HL-60/S4 (cell line): ENCODE results near the gene NOL12.
"Not testable (repeated sequence)": the region's sequence is repeated elsewhere in the genome, so short reads cannot be mapped to it uniquely, and the experiment has no call there.

ENCODE experiments used
- in situ Hi-C: fragments of 300-500 bp; cut with MboI; formaldehyde crosslinking; loops from 2 replicates; pipeline ENCODE4 v1.14.3; 2022; ENCODE audit warnings: low sequenced_read_pairs

Gene NOL12

DNA sequence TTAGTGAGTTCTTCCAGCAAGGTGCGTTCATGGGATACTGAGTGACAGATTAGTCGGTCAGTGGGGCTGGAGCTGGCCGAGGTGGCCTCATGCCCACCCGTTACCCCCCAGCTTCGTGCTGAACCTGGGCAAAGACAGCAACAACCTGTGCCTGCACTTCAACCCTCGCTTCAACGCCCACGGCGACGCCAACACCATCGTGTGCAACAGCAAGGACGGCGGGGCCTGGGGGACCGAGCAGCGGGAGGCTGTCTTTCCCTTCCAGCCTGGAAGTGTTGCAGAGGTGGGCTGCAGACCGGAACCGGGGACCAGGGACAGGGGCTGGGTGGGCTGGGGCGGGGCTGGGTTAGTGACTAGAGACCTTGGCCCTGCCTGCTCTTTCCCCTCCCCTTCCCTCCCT is 7.8 kb upstream of the NOL12 start:
- in situ Hi-C loops, result no loop called here

DNA sequence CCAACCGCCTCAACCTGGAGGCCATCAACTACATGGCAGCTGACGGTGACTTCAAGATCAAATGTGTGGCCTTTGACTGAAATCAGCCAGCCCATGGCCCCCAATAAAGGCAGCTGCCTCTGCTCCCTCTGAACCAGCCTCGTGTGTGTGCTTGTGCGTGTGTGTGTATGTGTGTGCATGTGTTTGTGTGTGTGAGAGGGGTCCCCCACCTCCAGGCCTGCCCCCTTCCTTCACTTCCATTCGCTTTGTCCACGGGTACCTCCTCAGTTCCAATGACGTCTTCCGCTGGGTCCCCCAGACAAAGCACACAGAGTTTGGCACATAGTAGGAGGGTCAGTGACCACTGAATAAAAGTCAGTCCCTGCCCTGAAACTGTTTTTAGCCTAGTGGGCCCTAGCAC is 6.5 kb upstream of the NOL12 start:
- in situ Hi-C loops, result no loop called here

DNA sequence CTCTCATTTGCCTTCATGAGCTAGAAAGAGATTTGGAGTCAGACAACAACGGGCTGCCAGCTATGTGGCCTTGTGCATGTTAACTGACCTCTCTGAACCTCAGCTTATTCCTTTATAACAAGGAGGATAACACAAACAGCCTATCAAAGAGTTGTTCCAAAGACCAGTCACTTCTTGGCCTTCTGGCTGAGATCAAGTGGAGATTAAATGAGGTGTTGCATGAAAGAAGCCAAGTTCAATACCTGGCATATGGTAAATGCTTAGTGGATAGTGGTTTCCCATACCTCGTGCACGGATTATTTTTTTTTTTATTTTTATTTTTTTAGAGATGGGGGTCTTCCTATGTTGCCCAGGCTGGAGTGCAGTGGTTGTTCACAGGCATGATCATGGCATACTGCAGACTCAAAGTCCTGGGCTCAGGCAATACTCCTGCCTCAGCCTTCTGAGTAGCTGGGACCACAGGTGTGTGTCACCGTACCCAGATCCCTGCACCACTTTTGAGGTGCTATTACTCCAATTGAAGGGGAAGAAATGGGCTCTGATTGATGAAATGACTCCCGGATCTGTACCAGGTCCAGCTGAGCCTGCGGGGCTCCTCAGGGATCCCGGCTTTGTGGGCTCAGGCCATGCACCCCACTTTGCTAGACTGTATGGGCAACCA is 5.8 kb upstream of the NOL12 start:
- in situ Hi-C loops, result no loop called here

DNA sequence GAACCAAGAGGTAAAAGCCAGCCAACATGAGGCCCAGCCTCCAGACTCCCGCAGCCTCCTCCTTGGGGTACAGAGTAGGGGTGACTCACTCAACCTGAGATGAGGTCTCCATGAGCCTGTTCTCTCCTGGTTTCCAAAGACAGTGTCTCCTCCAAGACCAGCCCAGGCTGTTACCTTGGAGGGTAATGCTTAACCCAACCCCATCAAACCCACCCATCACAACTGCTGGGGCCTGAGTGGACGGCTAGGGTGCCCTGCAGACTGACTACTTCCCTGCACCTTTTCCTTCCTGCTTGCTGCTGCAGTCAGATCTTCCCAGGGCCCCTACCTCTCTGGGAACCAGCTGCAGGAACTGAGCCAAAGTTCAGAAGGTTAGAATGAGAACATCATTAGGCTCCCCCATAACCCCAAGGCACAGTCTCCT is 5.1 kb upstream of the NOL12 start:
- in situ Hi-C loops, result no loop called here

DNA sequence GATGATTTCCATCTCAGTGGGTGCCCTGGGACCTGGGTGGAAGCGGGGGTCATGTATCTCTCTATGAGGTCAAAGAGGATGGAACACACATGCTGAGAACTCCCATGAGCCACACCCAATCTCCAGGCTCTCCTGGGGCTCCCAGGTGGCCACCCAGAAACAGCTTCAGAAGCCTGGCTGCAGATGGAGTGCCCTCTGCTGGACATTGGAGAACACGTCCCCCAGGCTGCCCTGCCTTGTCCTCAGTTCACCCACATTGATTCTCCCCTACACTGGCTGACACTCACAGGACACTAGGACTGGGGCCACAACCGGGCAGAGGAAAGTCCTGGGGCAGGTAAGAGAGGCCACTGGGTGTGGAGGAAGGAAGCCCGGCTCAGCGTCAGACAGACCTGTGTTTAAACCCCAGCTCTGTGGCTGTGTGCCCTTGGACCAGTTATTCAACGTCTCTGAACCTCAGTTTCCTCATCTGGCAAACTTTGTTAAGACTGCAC is 4.5 kb upstream of the NOL12 start:
- in situ Hi-C loops, result no loop called here

DNA sequence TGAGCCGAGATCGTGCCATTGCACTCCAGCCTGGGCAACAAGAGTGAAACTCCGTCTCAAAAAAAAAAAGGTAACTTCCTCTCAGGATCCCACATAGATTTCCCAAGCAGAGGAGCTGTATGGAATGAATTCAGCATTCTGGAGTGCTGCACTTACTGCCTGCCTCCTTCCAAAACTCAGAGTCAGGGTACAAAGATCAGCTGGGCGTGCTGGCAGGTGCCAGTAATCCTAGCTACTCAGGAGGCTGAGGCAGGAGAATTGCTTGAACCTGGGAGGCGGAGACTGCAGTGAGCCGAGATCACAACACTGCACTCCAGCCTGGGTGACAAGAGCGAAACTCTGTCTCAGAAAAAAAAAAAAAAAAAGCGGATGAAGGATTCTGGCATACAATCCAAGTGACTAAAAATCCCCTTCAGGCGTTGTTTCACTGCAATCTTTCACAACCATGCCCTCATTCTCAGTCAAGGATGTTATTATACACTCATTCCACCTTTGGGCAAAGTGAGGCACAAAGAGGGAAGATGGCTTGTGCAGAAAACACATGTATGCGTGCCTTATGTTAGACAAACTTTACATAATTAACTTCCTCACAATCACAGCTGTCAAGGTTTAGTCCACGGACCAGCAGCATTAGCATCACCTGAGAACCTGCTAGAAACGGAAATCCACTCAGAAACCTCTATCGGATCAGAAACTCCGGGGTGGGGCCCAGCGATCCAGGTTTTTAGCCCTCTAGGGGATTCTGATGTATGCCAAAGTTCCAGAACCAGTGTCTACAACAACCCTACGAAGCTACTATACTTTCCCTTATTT is 1.1 kb upstream of the NOL12 start:
- in situ Hi-C loops, result no loop called here

DNA sequence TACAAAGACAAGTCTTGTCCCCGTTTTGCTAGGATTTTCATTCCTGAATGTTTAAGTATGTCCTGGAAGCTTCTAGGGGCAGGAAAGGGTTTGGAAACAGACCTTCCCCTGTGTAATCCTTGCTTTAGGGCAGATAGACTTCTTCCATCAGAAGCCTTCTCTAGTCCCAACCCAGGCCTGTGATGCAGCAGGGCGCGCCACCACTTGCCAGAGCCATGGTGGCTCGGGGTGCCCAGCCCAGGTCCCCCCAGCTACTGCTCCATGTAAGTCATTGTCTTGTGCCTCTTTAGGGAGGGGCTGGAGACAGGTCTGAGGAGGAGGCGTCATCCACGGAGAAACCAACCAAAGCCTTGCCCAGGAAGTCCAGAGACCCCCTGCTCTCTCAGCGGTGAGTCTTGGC is 4.3 kb downstream of the NOL12 start:
- in situ Hi-C loops, result no loop called here

DNA sequence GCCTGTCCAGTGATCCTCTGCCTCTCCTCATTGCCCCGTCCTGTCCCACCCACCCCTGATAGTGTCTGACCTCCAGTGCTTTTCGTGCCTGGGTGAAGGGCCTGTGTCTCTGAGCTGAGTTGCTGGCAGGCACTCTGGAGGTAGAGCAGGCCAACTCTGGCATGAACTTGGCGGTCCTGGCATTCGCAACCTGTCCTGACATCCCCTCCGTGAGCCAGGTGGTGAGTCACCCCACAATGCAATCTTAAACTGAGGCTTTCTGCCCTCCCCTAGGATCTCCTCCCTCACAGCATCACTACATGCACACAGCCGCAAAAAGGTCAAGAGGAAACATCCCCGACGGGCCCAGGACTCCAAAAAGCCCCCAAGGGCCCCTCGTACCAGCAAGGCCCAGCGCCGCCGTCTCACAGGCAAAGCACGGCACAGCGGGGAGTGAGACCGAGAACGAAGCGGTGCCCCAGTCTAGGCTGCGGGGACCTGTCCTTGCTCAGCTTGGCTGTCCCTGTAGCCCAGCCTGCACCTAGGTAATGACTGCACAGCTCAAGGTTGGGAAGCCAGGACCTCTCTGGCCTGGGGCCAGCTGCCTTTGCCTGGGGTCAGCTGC is 4.9 kb downstream of the NOL12 start:
- in situ Hi-C loops, result no loop called here

DNA sequence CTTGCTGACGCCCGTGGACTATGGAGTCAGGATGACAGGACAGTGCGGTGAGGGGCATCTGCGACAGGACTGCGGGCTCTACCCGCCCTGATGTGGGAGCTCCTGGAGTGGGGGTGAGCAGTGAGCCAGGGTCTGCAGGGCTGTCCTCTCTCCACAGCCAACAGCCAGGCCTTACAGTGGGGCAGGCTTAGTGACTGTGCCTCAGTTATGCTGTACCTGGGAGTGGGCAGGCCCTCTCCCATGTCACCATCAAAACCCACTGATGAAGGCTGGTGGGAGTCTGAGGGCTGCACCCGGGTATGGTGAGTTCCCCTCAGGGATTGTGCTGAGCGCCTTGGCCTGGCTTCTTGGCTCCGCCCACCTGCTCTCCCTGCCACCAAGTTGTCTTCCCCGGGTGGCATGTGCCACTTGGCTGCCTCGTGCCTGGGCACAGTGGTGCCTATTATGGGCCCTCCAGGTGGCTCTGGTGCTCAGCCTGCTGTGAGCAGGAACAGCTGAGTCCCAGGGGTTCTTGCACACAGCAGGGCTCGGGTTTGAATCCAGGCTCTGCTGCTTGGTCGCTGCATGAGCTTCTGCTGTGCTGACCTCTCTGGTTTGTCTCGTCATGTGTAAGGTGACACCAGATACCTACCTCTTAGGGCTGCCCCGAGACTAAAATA is 6.6 kb downstream of the NOL12 start:
- in situ Hi-C loops, result no loop called here

DNA sequence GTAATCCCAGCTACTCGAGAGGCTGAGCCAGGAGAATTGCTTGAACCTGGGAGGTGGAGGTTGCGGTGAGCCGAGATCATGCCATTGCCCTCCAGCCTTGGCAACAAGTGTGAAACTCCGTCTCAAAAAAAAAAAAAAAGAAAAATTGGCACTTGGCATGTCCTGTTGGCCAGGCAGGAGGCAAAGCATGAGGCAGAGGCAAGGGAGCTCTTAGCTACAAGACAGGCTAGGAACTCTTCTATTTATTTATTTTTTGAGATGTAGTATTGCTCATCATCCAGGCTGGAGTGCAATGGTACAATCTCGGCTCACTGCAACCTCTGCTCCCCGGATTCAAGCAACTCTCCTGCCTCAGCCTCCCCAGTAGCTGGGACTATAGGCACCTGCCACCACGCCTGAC is 8.0 kb downstream of the NOL12 start:
- in situ Hi-C loops, result not testable (repeated sequence)

DNA sequence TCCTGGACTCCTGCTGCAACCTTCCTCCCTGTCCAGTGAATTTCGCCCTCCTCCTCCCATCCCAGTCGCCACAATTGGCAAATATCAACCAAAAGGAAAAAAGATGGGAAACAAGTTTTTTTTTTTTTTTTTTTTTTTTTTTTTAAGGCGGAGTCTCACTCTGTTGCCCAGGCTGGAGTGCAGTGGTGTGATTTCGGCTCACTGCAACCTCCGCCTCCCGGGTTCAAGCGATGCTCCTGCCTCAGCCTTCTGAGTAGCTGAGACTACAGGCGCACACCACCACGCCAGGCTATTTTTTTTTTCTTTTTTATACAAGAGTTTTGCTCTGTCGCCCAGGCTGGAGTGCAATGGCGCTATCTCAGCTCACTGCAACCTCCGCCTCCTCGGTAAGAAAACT is 10.1 kb downstream of the NOL12 start:
- in situ Hi-C loops, result not testable (repeated sequence)

DNA sequence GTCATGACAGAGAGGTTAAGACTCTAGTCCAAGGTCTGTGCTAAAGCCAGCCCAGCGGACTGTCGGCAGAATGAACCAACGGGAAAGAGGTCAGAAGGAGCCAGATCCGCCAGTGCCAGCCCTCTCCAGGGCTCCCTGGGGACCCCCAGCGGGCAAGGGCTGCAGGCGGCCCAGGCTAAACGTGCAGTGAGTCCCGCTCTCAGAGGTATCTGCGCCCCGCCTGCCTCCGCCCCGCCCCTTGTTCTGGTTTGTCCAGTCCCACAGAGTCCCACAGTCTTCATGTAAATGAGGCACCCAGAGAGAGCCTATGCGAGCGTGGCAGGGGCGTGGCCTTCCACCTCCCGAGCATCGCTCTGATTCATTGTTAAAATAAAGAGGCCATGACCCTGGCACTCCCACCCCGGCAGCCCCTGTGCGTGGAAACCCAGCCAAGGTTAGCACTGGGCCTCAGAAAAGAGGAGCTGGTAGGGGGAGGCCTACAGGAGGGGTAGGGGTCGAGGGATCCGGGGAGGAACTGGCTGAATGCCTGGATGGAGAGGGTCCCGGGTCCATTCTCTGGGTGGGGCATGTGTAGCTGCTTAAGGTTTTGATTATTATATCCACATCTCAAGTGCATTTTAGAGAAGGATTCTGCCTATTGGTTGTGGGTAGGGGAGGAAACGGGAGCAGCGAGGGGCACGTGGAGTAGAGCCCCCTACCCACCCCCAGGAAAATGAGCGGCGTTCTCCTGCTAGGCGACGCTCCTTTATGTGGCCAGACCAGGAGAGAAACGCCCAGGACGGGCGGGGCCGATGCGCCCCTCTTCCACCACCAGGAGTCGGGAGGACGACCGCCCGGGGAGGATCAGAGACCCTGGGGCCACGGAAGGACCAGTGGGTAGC is 10.8 kb downstream of the NOL12 start, which contains the start of gene TRIOBP:
Gene TRIOBP (plus strand): TSS at position 392 of the 881 bp plus-strand sequence. CDS start 4,318 bp downstream, outside the sequence.
- in situ Hi-C loops, result no loop called here

DNA sequence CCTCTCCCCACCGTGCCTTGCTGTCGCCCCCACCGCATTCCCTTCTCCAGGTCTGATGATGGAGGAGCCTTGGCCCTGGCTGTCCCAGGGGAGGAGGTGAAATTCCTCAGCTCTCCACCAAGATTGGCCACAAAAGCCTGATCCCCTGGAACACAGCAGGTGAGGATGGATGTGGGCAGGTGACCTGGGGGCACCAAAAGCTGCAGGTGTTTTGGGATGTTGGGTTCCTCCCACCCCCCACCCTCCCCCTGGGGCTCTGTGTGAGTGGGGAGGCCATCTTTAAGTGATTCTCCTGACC is 11.3 kb downstream of the NOL12 start:
- in situ Hi-C loops, result no loop called here

DNA sequence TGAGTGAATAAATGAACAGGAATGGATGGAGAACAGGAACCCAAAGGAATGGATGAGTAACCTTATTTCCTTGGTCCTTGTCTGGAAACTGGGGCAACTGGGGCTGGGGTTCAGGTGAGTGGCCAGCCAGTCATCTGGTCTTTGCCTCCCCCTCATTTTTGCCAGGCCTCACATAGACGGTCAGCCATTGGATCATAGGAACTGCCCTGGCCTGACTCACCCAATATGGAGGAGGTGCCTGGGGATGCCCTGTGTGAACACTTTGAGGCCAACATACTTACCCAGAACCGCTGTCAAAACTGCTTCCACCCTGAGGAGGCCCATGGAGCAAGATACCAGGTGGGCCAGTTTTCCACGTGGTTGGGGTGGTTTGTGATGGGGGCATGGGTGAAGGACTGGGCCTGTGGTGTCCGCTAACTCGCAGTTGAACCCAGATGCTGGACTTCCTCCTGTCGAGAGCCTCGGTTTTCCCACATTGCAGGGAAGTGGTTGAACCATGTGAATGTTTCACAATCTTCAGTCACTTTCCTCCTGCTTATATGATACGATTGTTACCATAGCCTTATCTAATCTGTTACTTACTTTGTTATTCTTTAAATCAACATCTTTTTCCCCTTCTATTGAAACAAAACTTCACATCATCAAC is 15.1 kb downstream of the NOL12 start:
- in situ Hi-C loops, result no loop called here

DNA sequence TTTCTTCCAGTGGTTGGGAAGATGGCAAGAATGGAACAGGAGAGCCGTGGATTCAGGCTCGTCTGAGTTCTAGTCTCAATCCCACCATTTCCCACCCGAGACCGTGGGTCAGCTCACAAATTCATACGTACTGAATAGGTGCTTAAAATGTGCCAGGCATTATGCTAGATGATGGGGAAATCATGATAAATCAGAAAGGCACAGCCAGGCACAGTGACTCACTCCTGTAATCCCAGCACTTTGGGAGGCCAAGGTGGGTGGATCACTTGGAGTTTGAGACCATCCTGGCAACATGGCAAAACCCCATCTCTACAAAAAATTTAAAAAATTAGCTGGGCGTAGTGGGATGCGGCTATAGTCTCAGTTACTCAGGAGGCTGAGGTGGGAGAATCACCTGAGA is 17.8 kb downstream of the NOL12 start:
- in situ Hi-C loops, result no loop called here

DNA sequence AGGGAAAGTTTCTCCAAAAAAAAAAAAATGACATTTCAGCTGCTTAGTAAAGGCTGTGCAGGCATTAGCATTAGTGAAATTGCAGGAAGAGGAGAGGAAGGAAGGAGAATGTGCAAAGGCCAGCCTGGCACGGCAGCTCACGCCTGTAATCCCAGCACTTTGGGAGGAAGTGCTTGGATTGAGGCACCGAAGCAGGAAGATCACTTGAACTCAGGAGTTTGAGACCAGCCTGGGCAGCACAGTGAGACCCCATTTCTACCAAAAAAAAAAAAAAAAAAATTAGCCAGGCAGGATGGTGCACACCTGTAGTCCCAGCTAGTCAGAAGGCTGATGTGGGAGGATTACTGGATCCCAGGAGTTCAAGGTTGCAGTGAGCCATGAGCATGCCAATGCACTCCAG is 18.5 kb downstream of the NOL12 start:
- in situ Hi-C loops, result no loop called here

DNA sequence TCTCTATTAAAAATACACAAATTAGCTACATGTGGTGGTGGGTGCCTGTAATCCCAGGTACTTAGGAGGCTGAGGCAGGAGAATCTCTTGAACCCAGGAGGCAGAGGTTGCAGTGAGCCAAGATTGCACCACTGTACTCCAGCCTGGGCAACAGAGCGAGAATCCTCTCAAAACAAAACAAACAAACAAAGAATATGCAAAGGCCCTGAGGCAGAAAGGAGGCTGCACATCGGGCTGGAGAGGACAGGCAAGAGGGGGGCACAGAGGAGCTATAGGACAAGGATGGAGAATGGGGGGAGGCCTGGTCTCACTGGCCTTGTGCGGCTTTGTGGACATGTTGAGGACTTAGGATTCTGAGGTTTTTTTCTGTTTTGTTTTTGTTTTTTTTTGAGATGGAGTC is 19.1 kb downstream of the NOL12 start:
- in situ Hi-C loops, result no loop called here

DNA sequence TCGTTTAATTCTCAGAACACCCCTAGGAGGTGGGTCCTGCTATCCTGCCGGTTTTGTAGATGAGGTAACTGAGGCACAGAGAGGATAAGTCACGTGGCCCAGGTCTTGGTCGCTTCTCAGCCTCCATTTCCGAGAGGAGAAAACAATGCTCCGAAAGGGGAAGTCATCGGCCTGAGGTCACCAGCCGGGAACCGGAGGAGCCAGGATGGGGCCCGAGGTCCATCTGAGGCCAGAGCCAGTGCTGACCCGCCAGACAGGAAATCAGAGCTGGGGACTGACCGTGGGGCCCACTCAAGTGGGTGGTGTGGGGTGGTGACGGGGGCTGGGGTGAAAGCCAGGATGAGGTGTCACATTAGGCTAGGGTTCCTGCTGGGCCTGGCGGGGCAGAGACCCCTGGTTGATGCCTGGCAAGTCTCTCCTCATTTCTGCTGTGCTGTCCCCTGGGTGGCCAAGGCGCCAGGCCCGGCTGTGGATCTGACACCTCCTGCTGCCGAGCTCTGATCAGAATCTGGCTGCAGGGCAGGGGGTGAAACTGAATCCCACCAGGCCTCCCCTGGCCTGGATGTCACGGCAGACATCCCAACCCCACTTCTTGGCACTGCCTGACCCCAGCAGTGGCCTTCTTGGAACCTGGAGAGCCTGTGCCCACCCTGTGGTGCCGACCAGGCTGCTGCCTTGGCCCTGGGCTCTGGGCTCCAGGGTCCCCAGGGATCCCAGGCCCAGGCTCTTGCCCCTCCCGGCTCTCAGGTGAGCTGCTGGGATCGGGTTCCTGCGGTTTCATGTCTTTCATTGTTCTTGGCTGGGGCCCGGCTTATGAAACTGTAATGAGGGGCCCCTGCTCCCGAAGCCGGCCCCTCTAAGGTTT is 22.7 kb downstream of the NOL12 start:
- in situ Hi-C loops, result no loop called here

DNA sequence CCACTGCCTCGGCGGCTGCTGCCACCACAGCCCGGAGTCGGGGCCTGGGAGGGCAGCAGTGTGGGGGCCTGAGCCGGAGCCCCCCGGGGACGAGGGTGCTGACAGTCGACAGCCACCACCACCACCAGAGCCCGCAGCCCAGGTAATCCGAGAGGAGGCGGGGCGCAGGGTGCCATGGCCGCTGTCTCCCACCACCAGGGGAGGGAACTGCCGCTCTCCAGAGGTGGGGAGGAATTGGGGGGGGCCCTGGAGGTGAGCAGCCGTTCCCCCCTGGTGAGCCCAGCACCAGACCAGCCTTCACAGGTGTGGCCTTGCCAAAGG is 23.3 kb downstream of the NOL12 start:
- in situ Hi-C loops, result no loop called here
